Activated CD8-positive, alpha-beta memory T cell treated with anti-CD3 and anti-CD28 coated beads for 24 hours (primary cell): ENCODE data around the gene CLDN6.

Experiments used
- DNase-seq: peaks from one replicate; pipeline ENCODE4 v3.0.0-alpha.2; 2020

Gene CLDN6

GRCh38 chr16:3010510-3010909 is 7.5 kb downstream of the CLDN6 start:
- DNase-seq = no peak

GRCh38 chr16:3009568-3010390 is 8.2 kb downstream of the CLDN6 start:
- no peak for DNase-seq

GRCh38 chr16:3008690-3009037 is 9.3 kb downstream of the CLDN6 start:
- DNase-seq = no peak

DNA sequence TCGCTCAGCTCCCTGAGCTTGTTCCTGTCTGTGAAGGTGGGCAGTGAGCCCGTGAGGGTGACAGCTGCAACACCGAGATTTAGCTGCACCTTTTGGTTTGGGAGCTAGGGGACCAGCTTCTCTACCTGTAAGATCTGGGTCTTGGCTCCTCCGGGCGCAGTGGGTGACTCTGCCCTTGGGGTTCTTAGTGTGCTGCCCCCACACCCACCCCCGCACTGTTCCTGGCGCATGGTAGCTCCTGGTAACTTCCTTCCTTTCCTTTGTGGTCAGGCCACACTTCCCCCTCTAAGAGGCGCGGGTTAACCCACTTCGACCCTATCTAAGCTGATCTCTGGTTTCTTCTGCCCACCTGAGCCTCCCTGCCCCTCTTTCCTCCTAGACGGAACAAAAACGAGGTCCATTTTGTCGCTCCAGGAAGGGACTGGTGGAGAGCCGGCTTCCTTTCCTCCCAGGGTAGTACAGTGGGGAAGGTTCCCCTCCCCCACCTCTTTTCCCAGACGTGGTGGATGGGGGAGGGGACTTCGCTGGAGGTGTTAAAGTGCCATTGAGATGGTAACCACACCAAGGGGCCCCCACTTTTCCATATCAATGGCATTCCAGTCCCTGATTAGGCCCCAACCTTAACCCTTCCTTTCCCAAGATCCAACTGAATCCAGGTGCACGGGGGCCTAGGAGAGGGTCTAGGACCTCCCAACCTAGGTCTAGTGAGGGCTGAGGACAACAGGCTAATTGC is 9.9 kb downstream of the CLDN6 start:
- DNase-seq = peak; percentile 64

DNA sequence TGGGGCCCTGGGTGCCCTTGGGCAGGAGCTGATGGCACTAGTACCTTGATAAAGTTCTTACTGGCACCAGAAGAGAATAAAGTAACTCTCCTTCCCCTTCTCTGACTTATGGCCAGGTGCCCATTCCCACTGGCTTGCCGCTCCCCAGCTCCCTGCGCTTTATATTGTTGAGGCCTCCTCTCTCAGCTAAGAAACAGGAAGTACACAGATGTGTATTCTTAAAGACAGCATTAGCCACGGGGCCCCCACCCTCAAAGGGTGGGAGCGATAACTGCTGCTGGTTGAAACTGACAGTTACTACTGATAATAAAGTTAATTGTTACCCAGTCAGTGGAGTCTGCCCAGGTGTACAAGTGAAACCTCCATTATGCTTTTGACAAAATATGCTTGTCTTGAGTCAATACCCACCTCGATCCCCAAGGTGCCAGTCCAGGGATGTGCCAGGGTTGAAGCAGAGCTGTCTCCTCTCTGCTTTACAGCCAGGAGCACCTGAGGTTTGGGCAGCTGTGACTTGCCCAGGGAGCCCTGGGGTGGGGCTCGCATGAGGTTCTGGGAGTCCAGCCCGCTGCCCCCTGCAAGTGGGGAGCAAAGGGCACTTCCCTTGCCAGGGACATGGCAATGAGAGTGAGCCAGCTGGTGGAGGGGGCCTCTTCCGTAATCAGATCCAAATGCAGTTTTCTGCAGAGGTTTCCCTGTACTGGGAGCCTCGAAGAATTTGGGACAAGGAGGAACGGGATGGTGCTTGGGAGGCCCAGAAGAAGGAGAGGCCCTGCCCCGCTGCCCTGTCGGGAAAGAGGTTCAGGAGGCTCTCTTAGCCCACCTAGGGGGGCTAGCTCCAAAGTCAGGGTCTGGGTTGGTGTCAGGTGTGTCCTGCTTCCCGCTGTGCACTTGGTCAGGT is 10.7 kb downstream of the CLDN6 start:
- no peak for DNase-seq

GRCh38 chr16:3004781-3005284 is 13.2 kb downstream of the CLDN6 start:
- DNase-seq = no peak

DNA sequence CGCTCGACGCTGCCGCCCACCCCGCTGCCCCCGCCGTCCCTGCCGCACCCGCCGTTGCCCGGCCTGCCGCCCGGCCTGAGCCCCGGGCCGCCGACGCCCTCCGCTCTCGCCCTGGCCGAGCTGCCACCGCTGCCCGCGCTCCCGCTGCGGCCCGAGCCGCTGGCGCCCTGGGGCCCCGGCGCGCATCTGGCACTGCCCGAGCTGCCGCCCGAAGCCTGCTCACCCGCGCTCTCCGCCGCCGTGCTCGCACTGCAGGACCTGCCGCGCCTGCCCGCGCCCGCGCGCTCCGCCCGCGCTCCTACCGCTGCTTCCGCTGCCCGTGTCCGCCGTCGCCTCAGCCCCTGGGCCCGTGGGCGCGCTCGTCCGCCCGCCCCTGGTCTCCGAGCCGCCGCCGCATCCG is 13.7 kb downstream of the CLDN6 start:
- no peak for DNase-seq

- DNase-seq = peak; percentile 93
These were observed 14.3 kb downstream of the CLDN6 start for GRCh38 chr16:3003582-3004270.

DNA sequence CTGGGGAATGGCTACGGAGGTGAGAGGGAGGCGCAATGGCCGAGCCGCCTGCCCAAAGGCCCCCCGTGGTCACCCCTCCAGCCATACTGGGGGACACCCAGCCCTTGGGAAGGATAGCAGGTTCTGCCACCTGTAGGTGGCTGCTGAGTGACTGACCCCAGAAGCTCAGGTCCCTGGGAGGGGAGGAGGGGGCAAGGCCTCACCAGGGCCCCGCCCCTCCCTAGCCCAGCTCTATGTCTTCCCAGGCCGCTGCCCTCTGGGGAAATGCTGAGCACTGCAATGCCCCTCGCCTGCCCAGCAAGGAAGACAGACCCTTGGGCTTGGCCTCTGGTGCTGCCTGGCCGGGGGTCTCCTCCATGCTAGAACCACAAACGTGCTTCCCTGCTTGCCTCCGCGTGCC is 16.7 kb downstream of the CLDN6 start:
- no peak for DNase-seq

GRCh38 chr16:3000540-3000939 is 17.4 kb downstream of the CLDN6 start:
- DNase-seq = no peak

DNA sequence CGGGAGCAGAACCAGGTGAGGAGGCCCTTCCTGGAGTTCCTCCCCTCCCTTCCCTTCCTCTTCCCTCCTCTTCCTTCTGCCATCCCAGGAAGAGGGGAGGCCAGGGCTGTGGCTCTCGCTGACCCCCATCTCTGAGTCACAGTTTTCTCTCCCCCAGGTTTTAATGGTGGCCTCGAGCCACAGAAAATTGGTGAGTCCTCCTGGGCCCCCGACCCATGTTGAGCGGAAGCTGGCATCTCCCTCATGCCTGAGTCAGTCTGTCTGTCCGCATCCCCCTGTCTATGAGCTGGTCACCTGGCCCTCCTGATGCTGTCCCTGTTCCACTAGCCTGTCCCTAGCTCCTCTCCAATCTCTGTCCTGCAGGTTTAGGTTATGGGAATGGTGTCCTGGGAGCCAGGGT is 18.1 kb downstream of the CLDN6 start:
- no peak for DNase-seq

GRCh38 chr16:2996298-2996697 is 21.7 kb downstream of the CLDN6 start:
- DNase-seq = no peak

DNA sequence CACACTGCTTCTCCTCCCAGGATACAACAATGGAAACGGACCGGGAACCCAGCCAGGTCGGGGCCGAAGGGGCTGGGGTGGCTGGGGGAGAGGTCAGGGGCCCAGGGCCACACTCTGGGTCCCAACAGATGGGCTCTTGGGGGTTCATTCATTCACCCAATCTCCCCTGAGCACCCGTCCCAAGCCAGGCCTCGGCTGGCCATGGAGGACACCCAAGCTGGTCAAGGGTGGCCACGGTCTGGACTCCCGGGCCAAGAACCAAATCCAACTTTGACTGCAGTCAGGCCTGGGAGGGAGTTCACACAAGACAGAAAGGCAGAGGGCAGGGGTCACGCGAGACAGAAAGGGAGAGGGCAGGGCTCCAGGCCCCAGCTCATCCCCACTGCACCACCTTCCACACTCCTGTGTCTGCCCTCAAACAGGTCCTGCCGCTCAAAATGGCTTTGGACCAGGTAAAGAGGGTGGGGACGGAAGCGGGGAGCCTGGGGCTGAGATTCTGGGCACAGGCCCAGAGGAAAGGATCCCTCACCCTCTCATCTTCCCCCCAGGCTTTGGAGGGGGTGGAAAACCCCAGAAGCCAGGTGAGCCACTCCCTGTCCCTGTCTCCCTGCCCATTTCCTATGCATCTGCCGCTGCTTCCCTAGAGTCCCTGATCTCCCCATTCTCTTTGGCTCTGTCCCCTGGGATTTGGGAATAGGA is 25.5 kb downstream of the CLDN6 start:
- DNase-seq = no peak

- no peak for DNase-seq
These were observed 26.3 kb downstream of the CLDN6 start for GRCh38 chr16:2991566-2992261.

- no peak for DNase-seq
These were observed 27.1 kb downstream of the CLDN6 start for GRCh38 chr16:2990891-2991290.

DNA sequence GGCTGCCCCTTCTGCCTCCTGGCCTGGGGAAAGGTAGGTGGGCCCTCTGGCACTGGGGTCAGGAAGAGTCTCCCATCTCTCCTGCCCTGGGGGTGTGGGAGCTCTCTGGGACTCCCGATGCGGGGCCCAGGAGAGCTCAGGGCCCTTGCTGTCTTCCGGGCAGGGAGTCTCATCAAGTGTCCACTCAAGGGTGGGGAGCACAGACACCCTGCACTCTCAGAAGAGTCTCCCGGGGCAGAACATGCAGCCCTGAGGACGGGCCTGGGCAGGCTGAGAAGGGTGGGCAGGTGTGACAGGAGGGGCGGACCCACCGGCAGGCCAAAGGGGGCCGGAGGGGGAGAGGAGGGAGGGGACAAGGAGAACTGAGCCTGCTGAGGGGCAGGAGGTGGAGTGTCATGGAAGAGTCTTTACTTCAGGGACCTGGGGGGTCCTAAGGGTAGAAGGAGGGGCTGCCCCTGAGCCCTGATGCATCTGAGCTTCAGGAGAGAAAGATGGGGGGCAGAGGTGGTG is 29.3 kb downstream of the CLDN6 start:
- DNase-seq = no peak

- DNase-seq = no peak
These were observed 30.1 kb downstream of the CLDN6 start for GRCh38 chr16:2987833-2988232.

- no peak for DNase-seq
These were observed 30.7 kb downstream of the CLDN6 start for GRCh38 chr16:2987286-2987685.

GRCh38 chr16:2986623-2987188 is 31.3 kb downstream of the CLDN6 start:
- DNase-seq = no peak

GRCh38 chr16:2985893-2986355 is 32.1 kb downstream of the CLDN6 start:
- no peak for DNase-seq

DNA sequence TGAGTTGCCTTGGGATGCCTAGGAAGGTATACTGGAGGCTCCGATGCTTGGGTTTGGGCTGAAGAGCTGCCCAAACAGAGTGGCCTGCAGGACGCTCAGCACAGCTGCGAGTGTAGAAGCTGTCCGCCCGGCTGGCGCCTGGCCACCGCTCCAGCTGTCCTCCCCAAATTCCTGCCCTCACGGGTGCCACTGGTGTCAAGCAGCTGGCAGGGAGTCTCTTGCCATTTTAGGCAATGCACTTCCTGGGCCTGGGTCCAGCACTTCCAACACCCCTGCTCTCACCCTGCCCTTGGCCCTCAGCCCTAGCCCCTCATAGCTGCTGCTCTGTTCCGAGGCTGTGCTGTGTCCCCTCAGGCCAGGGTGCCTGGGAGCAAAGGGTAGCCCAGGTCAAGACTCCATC is 32.5 kb downstream of the CLDN6 start:
- DNase-seq = no peak
